Peyer's patch (tissue), 4 donors: ENCODE data around the gene CARMIL1.

Experiments used
- POLR2A ChIP-seq, 2 donors: fragments of 450-650 bp; IDR thresholded peaks; one replicate each; pipeline ENCODE4 v1.5.1; 2017; ENCODE audit warnings: antibody characterized with exemption in 2 of 2, mild to moderate bottlenecking in 2 of 2, moderate library complexity in 2 of 2
- TF ChIP-seq, protein P1 (sequence below), 6 experiments: fragments of 450-650 bp in 4 of 6; fragments of 200-600 bp in 2 of 6; sonication (generic) in 1 of 6; IDR thresholded peaks; one replicate each; pipeline ENCODE4 v1.5.1; 2017 to 2019; ENCODE audit warnings: antibody characterized with exemption in 6 of 6, mild to moderate bottlenecking in 3 of 6, moderate library complexity in 1 of 6

DNA sequence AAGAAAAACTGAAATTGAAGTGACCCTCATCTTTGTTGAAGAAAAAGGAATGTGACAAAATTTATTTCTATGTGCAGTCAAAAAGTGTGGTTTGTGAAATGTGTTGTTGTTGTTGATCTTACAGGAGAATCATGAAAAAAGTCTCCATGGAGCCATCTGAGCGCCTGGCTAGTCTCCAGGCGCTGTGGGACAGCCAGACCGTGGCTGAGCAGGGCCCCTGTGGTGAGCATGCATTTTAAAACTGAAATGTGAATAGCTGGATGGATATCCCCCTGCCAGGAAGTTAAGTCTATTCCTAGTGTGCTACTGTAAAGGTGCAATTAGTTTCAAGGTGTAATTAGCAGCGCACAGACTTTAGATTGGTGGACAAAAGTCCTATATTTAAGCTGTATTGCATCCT, 170.6 kb downstream of the CARMIL1 start:
- TF ChIP-seq, protein P1, sequence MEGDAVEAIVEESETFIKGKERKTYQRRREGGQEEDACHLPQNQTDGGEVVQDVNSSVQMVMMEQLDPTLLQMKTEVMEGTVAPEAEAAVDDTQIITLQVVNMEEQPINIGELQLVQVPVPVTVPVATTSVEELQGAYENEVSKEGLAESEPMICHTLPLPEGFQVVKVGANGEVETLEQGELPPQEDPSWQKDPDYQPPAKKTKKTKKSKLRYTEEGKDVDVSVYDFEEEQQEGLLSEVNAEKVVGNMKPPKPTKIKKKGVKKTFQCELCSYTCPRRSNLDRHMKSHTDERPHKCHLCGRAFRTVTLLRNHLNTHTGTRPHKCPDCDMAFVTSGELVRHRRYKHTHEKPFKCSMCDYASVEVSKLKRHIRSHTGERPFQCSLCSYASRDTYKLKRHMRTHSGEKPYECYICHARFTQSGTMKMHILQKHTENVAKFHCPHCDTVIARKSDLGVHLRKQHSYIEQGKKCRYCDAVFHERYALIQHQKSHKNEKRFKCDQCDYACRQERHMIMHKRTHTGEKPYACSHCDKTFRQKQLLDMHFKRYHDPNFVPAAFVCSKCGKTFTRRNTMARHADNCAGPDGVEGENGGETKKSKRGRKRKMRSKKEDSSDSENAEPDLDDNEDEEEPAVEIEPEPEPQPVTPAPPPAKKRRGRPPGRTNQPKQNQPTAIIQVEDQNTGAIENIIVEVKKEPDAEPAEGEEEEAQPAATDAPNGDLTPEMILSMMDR (IDR thresholded peaks at IDR 0.05): no peak
- no peak for TF ChIP-seq POLR2A (IDR thresholded peaks at IDR 0.05)
